A673 (cell line): ENCODE results near the gene STARD3. TPM values are rescaled to one million over a fixed set of nuclear protein-coding genes. Genes with fewer than 3 reads are reported as not detected.

Experiments used
- BruUV-seq: library from RNA; stranded (reverse); fragments of 400-500 nt; replicated peaks from 2 replicates; lab custom pipeline; 2021; lab: Mats Ljungman, UMichigan
- CTCF ChIA-PET: fragments of 300-600 bp; sonication (Branson Sonifier 250); formaldehyde crosslinking; loops from one replicate; lab custom pipeline; 2022; ENCODE audit warnings: antibody characterized with exemption; lab: Charles Lee
- POLR2A ChIA-PET: fragments of 300-600 bp; sonication (Branson Sonifier 250); formaldehyde crosslinking; loops from one replicate; lab custom pipeline; 2022; ENCODE audit warnings: antibody characterized with exemption; ENCODE audit not compliant: low non-redundant PET; lab: Charles Lee
- DNase-seq: peaks from one replicate; pipeline ENCODE4 v3.0.0-alpha.2; 2015; ENCODE audit warnings: low spot score
- H3K27ac ChIP-seq: fragments of 200-600 bp; sonication (generic); 2 replicates; pipeline ENCODE4 v1.5.1; 2016; ENCODE audit warnings: mixed run types, low read depth, mild to moderate bottlenecking, mixed read lengths, antibody characterized with exemption, low read length; ENCODE audit not compliant: poor library complexity, severe bottlenecking
- H3K27me3 ChIP-seq: fragments of 200-600 bp; sonication (generic); replicated peaks from 2 replicates; pipeline ENCODE4 v1.6.1; 2017; ENCODE audit warnings: mixed run types, low read depth, mild to moderate bottlenecking, mixed read lengths, antibody characterized with exemption, low read length; ENCODE audit not compliant: insufficient read depth, poor library complexity
- H3K36me3 ChIP-seq: fragments of 200-600 bp; sonication (generic); 2 replicates; pipeline ENCODE4 v1.6.1; 2016; ENCODE audit warnings: mixed run types, mild to moderate bottlenecking, mixed read lengths, antibody characterized with exemption, low read length; ENCODE audit not compliant: insufficient read depth, poor library complexity, severe bottlenecking
- H3K4me1 ChIP-seq: fragments of 200-600 bp; sonication (generic); 2 replicates; pipeline ENCODE4 v1.6.1; 2017; ENCODE audit warnings: mixed run types, mild to moderate bottlenecking, mixed read lengths, antibody characterized with exemption, low read length; ENCODE audit not compliant: insufficient read depth, poor library complexity, severe bottlenecking
- H3K4me3 ChIP-seq: fragments of 200-600 bp; sonication (generic); 2 replicates; pipeline ENCODE4 v1.5.1; 2016; ENCODE audit warnings: low read depth, mixed run types, mild to moderate bottlenecking, mixed read lengths, low read length; ENCODE audit not compliant: poor library complexity, severe bottlenecking
- H3K9me3 ChIP-seq: fragments of 200-600 bp; sonication (generic); 2 replicates; pipeline ENCODE4 v1.6.1; 2016; ENCODE audit warnings: mixed run types, low read depth, mild to moderate bottlenecking, mixed read lengths, antibody characterized with exemption, low read length; ENCODE audit not compliant: poor library complexity, severe bottlenecking
- CTCF ChIP-seq: fragments of 300-800, 200-600 bp; sonication (generic); conservative IDR thresholded peaks from 2 replicates; pipeline ENCODE4 v1.5.1; 2017; ENCODE audit warnings: low read depth, mild to moderate bottlenecking, antibody characterized with exemption, low read length, moderate library complexity, mixed read lengths
- EZH2 ChIP-seq: fragments of 200-600 bp; sonication (generic); IDR thresholded peaks from 2 replicates; pipeline ENCODE4 v1.6.1; 2017; ENCODE audit warnings: borderline replicate concordance, low read depth, mild to moderate bottlenecking, mixed read lengths, antibody characterized with exemption, low read length; ENCODE audit not compliant: poor library complexity, severe bottlenecking
- intact Hi-C: fragments of 100-400 bp; cut with micrococcal nuclease; formaldehyde crosslinking; loops from one replicate; pipeline ENCODE4 v1.10.0; 2022; ENCODE audit not compliant: unreplicated experiment
- total RNA-seq: library from RNA; stranded (reverse); gene quantifications from 2 replicates; pipeline ENCODE4 v1.2.3, GENCODE V29; 2021

STARD3 gene
- total RNA-seq, 1 experiment from 2014 or later: 21.3 TPM

GRCh38 chr17:39683295-39683939, 46.5 kb downstream of the STARD3 start:
- no peaks in the 10 kb centered on the region for H3K27me3 ChIP-seq
- no peaks in the 10 kb centered on the region for H3K9me3 ChIP-seq
- H3K4me1 ChIP-seq: no peaks in the 10 kb centered on the region
- ChIA-PET POLR2A (no interaction called here), CTCF (no interaction called here)
- no TSS peak for BruUV-seq
- H3K36me3 ChIP-seq: no peaks in the 10 kb centered on the region
- intact Hi-C loops: no loop called here
- H3K27ac ChIP-seq: no peak overlapping the region
- TF ChIP-seq EZH2 (no peak), CTCF (no peak)
- DNase-seq: no peak
- H3K4me3 ChIP-seq: no peak overlapping the region

DNA sequence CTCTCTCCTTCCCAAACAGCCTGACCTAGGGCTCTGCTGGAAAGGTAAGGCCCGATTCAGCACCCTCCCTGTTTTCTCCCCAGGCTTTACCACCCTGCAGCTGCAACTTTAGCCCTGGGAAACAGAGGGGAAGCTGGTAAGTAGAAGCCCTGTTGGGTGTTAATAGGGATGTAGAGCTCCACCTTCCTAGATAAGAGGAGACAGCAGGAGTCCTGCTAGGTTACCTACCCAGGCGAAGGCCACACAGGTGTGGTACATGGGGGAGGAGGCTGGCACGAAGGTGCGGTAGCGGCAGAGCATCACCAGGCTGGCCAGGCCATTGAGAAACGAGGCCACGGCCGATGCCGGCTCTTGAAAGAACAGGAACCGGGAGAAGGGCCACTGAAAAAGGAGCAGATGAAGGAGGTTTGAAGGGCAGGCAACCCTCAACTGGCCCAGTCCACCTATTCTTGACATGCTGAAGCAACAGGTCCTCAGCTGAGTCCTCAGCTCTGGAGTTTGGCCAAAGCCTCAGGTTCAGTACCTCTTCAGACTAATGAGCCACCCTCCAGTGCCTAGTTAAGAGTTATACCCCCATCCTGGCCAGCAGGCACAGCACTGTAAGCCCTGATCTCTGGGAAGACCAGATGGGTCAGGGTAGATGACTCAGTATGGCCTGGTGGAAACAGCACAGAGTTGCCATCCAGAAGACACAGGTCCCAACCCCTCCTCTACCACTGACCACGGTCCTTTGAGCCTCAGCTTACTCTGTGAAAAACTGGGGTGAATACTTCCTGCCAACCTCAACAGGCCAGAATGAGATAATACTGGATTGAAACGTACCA, 47.6 kb downstream of the STARD3 start:
- BruUV-seq: no TSS peak
- intact Hi-C loops: no loop called here
- POLR2A ChIA-PET: no interaction called here

GRCh38 chr17:39687101-39687545, 50.2 kb downstream of the STARD3 start:
- Histone ChIP-seq H3K27me3 (no peaks in the 10 kb centered on the region), H3K4me1 (no peaks in the 10 kb centered on the region), H3K36me3 (no peaks in the 10 kb centered on the region), H3K4me3 (peak overlapping the region; percentile 62), H3K9me3 (no peaks in the 10 kb centered on the region), H3K27ac (peak overlapping the region; percentile 96)
- POLR2A ChIA-PET: interaction anchor here (1.0 kb wide), 1 partner anchor 13 kb away, joined by 3 read pairs; the partner anchor contains the start of gene ERBB2
- DNase-seq: no peak
- TF ChIP-seq EZH2 (no peak), CTCF (no peak)
- CTCF ChIA-PET: no interaction called here
- TSS peak; percentile 81 for BruUV-seq
- intact Hi-C loops: no loop called here

More for the DNA sequence above, 47.6 kb downstream of the STARD3 start:
- Histone ChIP-seq H3K27me3 (no peaks in the 10 kb centered on the region), H3K4me1 (no peaks in the 10 kb centered on the region), H3K4me3 (no peak overlapping the region), H3K27ac (no peak overlapping the region), H3K36me3 (no peaks in the 10 kb centered on the region), H3K9me3 (no peaks in the 10 kb centered on the region)
- no peak for TF ChIP-seq EZH2
- no peak for TF ChIP-seq CTCF
- DNase-seq: no peak
- CTCF ChIA-PET: no interaction called here
